ENCODE results near the gene PPCDC. TPM values are rescaled to one million over a fixed set of nuclear protein-coding genes. Genes with fewer than 3 reads are reported as not detected.

PPCDC gene
- total RNA-seq, 3 donors from 2014 or later (not counting 1 experiment from before 2014, with no cell fraction given) = 21.3 to 32.3 (median 27.0) TPM

GRCh38 chr15:75097939-75098338, 74.5 kb downstream of the PPCDC start:
- Histone ChIP-seq H3K9me3 (ENCODE audit: control insufficient read depth, insufficient read depth, low read length) (no peaks in the 10 kb centered on the region), H3K4me1 (ENCODE audit: control insufficient read depth, insufficient read depth, low read length) (no peaks in the 10 kb centered on the region), H3K4me3 (ENCODE audit: low read length) (no peak overlapping the region), H3K27ac (ENCODE audit: low read length) (no peak overlapping the region), H3K36me3 (ENCODE audit: control insufficient read depth, insufficient read depth, low read length) (no peaks in the 10 kb centered on the region), H3K27me3 (ENCODE audit: control insufficient read depth, insufficient read depth, low read length) (no peaks in the 10 kb centered on the region)
- 91% methylated on average over 7 of the region's 7 CpGs for WGBS (ENCODE audit: insufficient coverage)
- Mint-ChIP-seq H3K4me3 (no peak overlapping the region), H3K27ac (no peak overlapping the region), H3K36me3 (no peaks in the 10 kb centered on the region), H3K9me3 (no peaks in the 10 kb centered on the region), H3K4me1 (peaks cover 0 to 10% of the 10 kb centered on the region in 2 donors), H3K27me3 (ENCODE audit: low read depth in 2 of 2) (no peaks in the 10 kb centered on the region)
- intact Hi-C loops (cut with micrococcal nuclease) = no loop called here
- DNase-seq (no peak), ATAC-seq (no peak)
- TF ChIP-seq, protein P1, sequence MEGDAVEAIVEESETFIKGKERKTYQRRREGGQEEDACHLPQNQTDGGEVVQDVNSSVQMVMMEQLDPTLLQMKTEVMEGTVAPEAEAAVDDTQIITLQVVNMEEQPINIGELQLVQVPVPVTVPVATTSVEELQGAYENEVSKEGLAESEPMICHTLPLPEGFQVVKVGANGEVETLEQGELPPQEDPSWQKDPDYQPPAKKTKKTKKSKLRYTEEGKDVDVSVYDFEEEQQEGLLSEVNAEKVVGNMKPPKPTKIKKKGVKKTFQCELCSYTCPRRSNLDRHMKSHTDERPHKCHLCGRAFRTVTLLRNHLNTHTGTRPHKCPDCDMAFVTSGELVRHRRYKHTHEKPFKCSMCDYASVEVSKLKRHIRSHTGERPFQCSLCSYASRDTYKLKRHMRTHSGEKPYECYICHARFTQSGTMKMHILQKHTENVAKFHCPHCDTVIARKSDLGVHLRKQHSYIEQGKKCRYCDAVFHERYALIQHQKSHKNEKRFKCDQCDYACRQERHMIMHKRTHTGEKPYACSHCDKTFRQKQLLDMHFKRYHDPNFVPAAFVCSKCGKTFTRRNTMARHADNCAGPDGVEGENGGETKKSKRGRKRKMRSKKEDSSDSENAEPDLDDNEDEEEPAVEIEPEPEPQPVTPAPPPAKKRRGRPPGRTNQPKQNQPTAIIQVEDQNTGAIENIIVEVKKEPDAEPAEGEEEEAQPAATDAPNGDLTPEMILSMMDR (IDR thresholded peaks at IDR 0.05) = no peak

- H3K9me3 Mint-ChIP-seq = no peaks in the 10 kb centered on the region
- H3K4me1 Mint-ChIP-seq = peaks cover 0 to 13% of the 10 kb centered on the region in 2 donors
- Histone ChIP-seq H3K4me1 (ENCODE audit: control insufficient read depth, insufficient read depth, low read length) (no peaks in the 10 kb centered on the region), H3K36me3 (ENCODE audit: control insufficient read depth, insufficient read depth, low read length) (no peaks in the 10 kb centered on the region), H3K4me3 (ENCODE audit: low read length) (no peak overlapping the region), H3K27me3 (ENCODE audit: control insufficient read depth, insufficient read depth, low read length) (no peaks in the 10 kb centered on the region), H3K27ac (ENCODE audit: low read length) (no peak overlapping the region), H3K9me3 (ENCODE audit: control insufficient read depth, insufficient read depth, low read length) (no peaks in the 10 kb centered on the region)
- 91% methylated on average over 4 of the region's 4 CpGs for whole genome bisulfite sequencing (ENCODE audit: insufficient coverage)
- no peaks in the 10 kb centered on the region for H3K36me3 Mint-ChIP-seq
- H3K27ac Mint-ChIP-seq = no peak overlapping the region
- no peak for ATAC-seq
- TF ChIP-seq, protein P1 (IDR thresholded peaks at IDR 0.05) = no peak
- DNase-seq = no peak
- no peaks in the 10 kb centered on the region for H3K27me3 Mint-ChIP-seq (ENCODE audit: low read depth in 2 of 2)
- intact Hi-C loops (cut with micrococcal nuclease) = no loop called here
- no peak overlapping the region for H3K4me3 Mint-ChIP-seq
Observed at GRCh38 chr15:75098404-75098803, 75.0 kb downstream of the PPCDC start.

Other genes with a start within 250 kb of the PPCDC start
- gene CSK, start 241.5 kb upstream of the PPCDC start, total RNA-seq = 100 to 1,000 TPM; 282 to 334 (median 287) TPM
- 1 to 10 TPM in 1 of 3 donors, under 1 TPM in 2; 0.72 to 1.1 (median 0.94) TPM for gene LMAN1L, start 210.8 kb upstream of the PPCDC start, total RNA-seq
- gene CPLX3, start 197.0 kb upstream of the PPCDC start, total RNA-seq = under 1 TPM in 2 of 3 donors, not detected in 1; 0.16 to 0.93 TPM
- gene ULK3, start 180.4 kb upstream of the PPCDC start, total RNA-seq = 10 to 100 TPM; 54.8 to 75.1 (median 64.7) TPM
- gene SCAMP2, start 150.2 kb upstream of the PPCDC start, total RNA-seq = 100 to 1,000 TPM in 1 of 3 donors, 10 to 100 TPM in 2; 78.8 to 101 (median 92.8) TPM
- gene MPI, start 133.5 kb upstream of the PPCDC start, total RNA-seq = 10 to 100 TPM; 15.7 to 20.4 (median 18.8) TPM
- gene FAM219B, start 116.7 kb upstream of the PPCDC start, total RNA-seq = 100 to 1,000 TPM in 1 of 3 donors, 10 to 100 TPM in 2; 63.5 to 107 (median 69.0) TPM
- gene COX5A, start 85.5 kb upstream of the PPCDC start, total RNA-seq = 10 to 100 TPM; 69.7 to 90.0 (median 76.9) TPM
- gene RPP25, start 66.8 kb upstream of the PPCDC start, total RNA-seq = under 1 TPM; 0.21 to 0.84 (median 0.50) TPM
- gene SCAMP5, start 28.0 kb upstream of the PPCDC start, total RNA-seq = 1 to 10 TPM in 1 of 3 donors, under 1 TPM in 2; 0.09 to 2.7 (median 0.54) TPM
- gene C15orf39, start 178.3 kb downstream of the PPCDC start, total RNA-seq = 10 to 100 TPM; 63.5 to 89.2 (median 70.1) TPM
- not detected for gene GOLGA6C, start 234.7 kb downstream of the PPCDC start, total RNA-seq

All from natural killer cell (primary cell).